Upper lobe of left lung (tissue), 4 donors: ENCODE data around the gene FAM168B.

Source experiments
- EP300 ChIP-seq, 4 donors: sonication (generic); formaldehyde crosslinking; IDR thresholded peaks; one replicate each; pipeline ENCODE4 v1.5.1; 2017; ENCODE audit warnings: antibody characterized with exemption in 4 of 4, control low read depth in 2 of 4
- POLR2A ChIP-seq, 4 donors: fragments of 450-650 bp; IDR thresholded peaks; one replicate each; pipeline ENCODE4 v1.5.1; 2016 to 2017; ENCODE audit warnings: antibody characterized with exemption in 4 of 4, mild to moderate bottlenecking in 2 of 4
- TF ChIP-seq, protein P1 (sequence below), 6 experiments: fragments of 450-650 bp in 4 of 6; fragments of 200-600 bp in 2 of 6; sonication (generic) in 2 of 6; IDR thresholded peaks; one replicate each; pipeline ENCODE4 v1.5.1; 2016 to 2019; ENCODE audit warnings: antibody characterized with exemption in 6 of 6

DNA sequence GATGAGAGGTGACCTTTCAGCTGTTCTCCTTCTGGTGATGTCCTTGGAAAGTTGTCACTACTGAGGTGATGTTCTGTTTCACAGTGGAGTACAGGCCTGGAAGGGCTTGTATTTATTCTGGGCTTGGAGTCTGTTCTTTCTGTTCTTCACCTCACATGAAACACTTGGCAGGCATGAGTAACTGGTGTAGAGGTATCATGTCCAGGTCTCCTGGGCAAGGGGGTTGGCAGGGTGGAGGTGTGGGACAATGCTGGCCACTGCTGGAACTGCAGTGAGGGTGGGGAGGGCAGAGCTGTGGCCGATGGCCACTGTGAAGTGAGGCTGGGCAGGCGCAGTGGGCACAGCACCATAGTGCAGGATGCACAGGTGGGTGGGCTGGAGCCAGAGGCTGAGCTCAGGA lies 47.3 kb upstream of the FAM168B start:
- TF ChIP-seq, protein P1, sequence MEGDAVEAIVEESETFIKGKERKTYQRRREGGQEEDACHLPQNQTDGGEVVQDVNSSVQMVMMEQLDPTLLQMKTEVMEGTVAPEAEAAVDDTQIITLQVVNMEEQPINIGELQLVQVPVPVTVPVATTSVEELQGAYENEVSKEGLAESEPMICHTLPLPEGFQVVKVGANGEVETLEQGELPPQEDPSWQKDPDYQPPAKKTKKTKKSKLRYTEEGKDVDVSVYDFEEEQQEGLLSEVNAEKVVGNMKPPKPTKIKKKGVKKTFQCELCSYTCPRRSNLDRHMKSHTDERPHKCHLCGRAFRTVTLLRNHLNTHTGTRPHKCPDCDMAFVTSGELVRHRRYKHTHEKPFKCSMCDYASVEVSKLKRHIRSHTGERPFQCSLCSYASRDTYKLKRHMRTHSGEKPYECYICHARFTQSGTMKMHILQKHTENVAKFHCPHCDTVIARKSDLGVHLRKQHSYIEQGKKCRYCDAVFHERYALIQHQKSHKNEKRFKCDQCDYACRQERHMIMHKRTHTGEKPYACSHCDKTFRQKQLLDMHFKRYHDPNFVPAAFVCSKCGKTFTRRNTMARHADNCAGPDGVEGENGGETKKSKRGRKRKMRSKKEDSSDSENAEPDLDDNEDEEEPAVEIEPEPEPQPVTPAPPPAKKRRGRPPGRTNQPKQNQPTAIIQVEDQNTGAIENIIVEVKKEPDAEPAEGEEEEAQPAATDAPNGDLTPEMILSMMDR (IDR thresholded peaks at IDR 0.05), result no peak
- TF ChIP-seq EP300 (IDR thresholded peaks at IDR 0.05) (no peak), POLR2A (IDR thresholded peaks at IDR 0.05) (no peak)
